ENCODE measurements around the gene IYD. TPM values are rescaled to one million over a fixed set of nuclear protein-coding genes. Genes with fewer than 3 reads are reported as not detected.

Gene IYD
- total and polyA plus RNA-seq, 4 donors, result 1.6 TPM; not detected in 3

DNA sequence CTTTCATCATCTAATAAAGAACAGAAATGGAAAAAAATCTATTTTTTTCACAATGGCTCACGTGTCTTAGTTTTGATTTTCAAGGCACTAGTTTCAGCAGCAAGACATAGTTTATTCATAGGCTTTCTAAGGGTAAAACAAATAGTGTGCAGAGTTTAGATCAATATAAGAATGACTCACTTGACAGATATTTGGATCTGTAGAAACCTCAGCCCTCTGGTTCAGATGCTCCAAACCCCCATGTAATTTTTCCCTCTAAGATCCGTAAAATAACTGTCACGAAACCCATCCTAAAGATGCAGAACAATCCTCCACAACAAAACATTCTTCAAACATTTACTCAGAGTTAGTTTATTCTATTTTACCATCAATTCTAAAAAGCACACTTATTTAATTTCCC, 43.4 kb downstream of the IYD start:
- H3K4me3 ChIP-seq (ENCODE audit: low read length in 2 of 2), result no peak overlapping the region
- peaks cover 0 to 6% of the 10 kb centered on the region in 2 donors for H3K4me1 ChIP-seq (ENCODE audit: control insufficient read depth in 1 of 2, insufficient read depth in 2 of 2, low read length in 2 of 2)
- no peak for ATAC-seq (ENCODE audit: low FRiP score)
- no peaks in the 10 kb centered on the region for H3K36me3 ChIP-seq (ENCODE audit: control insufficient read depth in 1 of 2, insufficient read depth in 2 of 2, low read length in 1 of 2)
- intact Hi-C loops (cut with DNase I), result loop anchor here in 1 of 2 donors (10.0 kb wide), 1 partner anchor 193 kb away; no protein-coding TSS in a partner anchor
- DNase-seq, result no peak
- no peaks in the 10 kb centered on the region for H3K9me3 ChIP-seq (ENCODE audit: control insufficient read depth, low read length)
- H3K27ac ChIP-seq (ENCODE audit: low read depth in 1 of 2, low read length in 2 of 2), result no peak overlapping the region
- WGBS, 2 donors, result 57 to 64% methylated on average over 3 of the region's 3 CpGs
- H3K27me3 ChIP-seq (ENCODE audit: control insufficient read depth in 1 of 2, insufficient read depth in 2 of 2, low read length in 1 of 2), result no peaks in the 10 kb centered on the region

DNA sequence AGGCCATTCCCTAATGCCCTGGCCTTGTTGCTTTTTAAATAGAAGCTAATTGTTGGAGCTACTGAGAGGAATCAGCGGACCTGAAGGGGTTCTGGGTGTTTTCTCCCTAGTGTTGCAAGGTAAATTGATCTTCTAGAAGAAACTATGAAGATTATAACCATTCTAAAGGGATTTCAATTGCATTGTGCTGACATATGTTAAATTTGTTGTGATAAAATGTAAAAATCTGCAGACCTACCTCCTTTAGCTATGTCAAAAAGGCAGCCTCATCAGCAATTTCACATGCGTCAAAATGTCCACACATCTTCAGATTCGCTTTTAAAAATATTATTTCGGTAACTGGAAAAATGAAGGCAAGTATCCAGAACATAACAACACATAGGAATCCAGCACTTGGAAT, 44.4 kb downstream of the IYD start:
- Histone ChIP-seq H3K36me3 (ENCODE audit: control insufficient read depth in 1 of 2, insufficient read depth in 2 of 2, low read length in 1 of 2) (no peaks in the 10 kb centered on the region), H3K9me3 (ENCODE audit: control insufficient read depth, low read length) (no peaks in the 10 kb centered on the region), H3K4me1 (ENCODE audit: control insufficient read depth in 1 of 2, insufficient read depth in 2 of 2, low read length in 2 of 2) (peaks cover 0 to 6% of the 10 kb centered on the region in 2 donors), H3K4me3 (ENCODE audit: low read length in 2 of 2) (no peak overlapping the region), H3K27me3 (ENCODE audit: control insufficient read depth in 1 of 2, insufficient read depth in 2 of 2, low read length in 1 of 2) (no peaks in the 10 kb centered on the region), H3K27ac (ENCODE audit: low read depth in 1 of 2, low read length in 2 of 2) (no peak overlapping the region)
- ATAC-seq (ENCODE audit: low FRiP score) (no peak), DNase-seq (no peak)
- intact Hi-C loops (cut with DNase I), result loop anchor here in 1 of 2 donors (10.0 kb wide), 1 partner anchor 192 kb away; no protein-coding TSS in a partner anchor
- 35 to 37% methylated on average over 4 of the region's 4 CpGs for WGBS, 2 donors

DNA sequence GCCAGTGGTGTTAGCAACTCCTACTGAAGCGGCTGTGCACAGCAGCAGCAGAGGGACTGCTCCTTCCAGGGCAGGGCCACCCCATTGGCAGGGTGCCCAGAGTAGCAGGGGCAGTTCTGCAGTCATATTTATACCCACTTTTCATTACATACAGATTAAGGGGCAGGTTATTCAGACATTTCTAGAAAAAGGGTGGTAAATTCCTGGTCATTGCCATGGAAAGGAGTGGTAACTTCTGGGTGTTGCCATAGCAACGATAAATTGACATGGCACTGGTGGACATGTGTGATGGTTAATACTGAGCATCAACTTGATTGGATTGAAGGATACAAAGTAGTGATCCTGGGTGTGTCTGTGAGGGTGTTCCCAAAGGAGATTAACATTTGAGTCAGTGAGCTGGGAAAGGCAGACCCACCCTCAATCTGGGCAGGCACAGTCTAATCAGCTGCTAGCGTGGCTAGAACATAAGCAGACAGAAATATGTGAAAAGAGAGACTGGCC, 45.0 kb downstream of the IYD start:
- no peak overlapping the region for H3K4me3 ChIP-seq (ENCODE audit: low read length in 2 of 2)
- no peaks in the 10 kb centered on the region for H3K9me3 ChIP-seq (ENCODE audit: control insufficient read depth, low read length)
- H3K27ac ChIP-seq (ENCODE audit: low read depth in 1 of 2, low read length in 2 of 2), result no peak overlapping the region
- WGBS, 2 donors, result 84 to 87% methylated on average over 3 of the region's 3 CpGs
- no peaks in the 10 kb centered on the region for H3K27me3 ChIP-seq (ENCODE audit: control insufficient read depth in 1 of 2, insufficient read depth in 2 of 2, low read length in 1 of 2)
- H3K4me1 ChIP-seq (ENCODE audit: control insufficient read depth in 1 of 2, insufficient read depth in 2 of 2, low read length in 2 of 2), result peaks cover 0 to 6% of the 10 kb centered on the region in 2 donors
- intact Hi-C loops (cut with DNase I), result loop anchor here in 1 of 2 donors (10.0 kb wide), 1 partner anchor 191 kb away; no protein-coding TSS in a partner anchor
- ATAC-seq (ENCODE audit: low FRiP score) (no peak), DNase-seq (no peak)
- no peaks in the 10 kb centered on the region for H3K36me3 ChIP-seq (ENCODE audit: control insufficient read depth in 1 of 2, insufficient read depth in 2 of 2, low read length in 1 of 2)

DNA sequence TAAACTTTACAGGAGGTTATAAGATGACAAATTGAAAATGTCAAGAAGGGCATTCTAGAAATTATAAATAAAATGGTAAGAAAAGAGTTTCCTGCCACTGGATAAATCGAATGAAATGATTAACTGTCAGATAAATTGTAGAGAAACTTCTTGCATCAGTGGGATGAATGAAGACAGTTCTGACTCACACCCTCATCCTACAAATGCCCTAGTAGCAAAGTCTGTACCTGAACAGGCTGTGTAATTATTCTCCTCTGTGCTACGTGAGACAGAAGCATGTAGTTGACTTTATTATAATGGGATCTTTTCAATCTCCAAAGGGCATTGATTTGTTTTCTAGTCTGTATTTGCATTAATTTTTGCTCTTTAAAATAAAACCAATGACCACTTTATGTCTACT, 47.3 kb downstream of the IYD start:
- WGBS, 2 donors, result 81 to 84% methylated on average over 2 of the region's 2 CpGs
- no peak for DNase-seq
- intact Hi-C loops (cut with DNase I), result loop anchor here in 1 of 2 donors (5.0 to 10.0 kb wide), 2 partner anchors 189 to 326 kb away; no protein-coding TSS in a partner anchor
- ATAC-seq (ENCODE audit: low FRiP score), result no peak
- no peaks in the 10 kb centered on the region for H3K36me3 ChIP-seq (ENCODE audit: control insufficient read depth in 1 of 2, insufficient read depth in 2 of 2, low read length in 1 of 2)
- no peaks in the 10 kb centered on the region for H3K9me3 ChIP-seq (ENCODE audit: control insufficient read depth, low read length)
- H3K27ac ChIP-seq (ENCODE audit: low read depth in 1 of 2, low read length in 2 of 2), result no peak overlapping the region
- no peak overlapping the region for H3K4me3 ChIP-seq (ENCODE audit: low read length in 2 of 2)
- H3K4me1 ChIP-seq (ENCODE audit: control insufficient read depth in 1 of 2, insufficient read depth in 2 of 2, low read length in 2 of 2), result no peaks in the 10 kb centered on the region
- no peaks in the 10 kb centered on the region for H3K27me3 ChIP-seq (ENCODE audit: control insufficient read depth in 1 of 2, insufficient read depth in 2 of 2, low read length in 1 of 2)

DNA sequence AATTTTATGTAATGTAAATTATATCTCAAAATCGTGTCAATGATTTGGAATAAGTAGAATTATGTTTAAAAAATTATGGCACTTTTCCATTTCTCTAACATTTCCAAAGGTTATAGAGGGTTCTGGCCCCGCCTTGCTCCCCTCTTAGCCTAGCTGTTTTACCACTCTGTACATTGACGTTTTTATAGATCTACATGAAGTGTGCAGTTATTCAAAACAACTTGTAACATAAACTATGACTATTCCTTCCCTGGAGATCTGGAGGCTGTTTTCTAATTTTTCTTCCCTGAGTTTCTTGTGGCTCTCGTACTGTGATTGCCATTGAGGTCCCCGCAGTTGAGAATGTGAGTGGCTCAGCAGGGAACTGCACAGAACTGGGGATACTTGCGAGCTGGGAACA, 48.4 kb downstream of the IYD start:
- H3K27me3 ChIP-seq (ENCODE audit: control insufficient read depth in 1 of 2, insufficient read depth in 2 of 2, low read length in 1 of 2), result no peaks in the 10 kb centered on the region
- no peak overlapping the region for H3K27ac ChIP-seq (ENCODE audit: low read depth in 1 of 2, low read length in 2 of 2)
- ATAC-seq (ENCODE audit: low FRiP score), result no peak
- H3K9me3 ChIP-seq (ENCODE audit: control insufficient read depth, low read length), result no peaks in the 10 kb centered on the region
- H3K4me3 ChIP-seq (ENCODE audit: low read length in 2 of 2), result no peak overlapping the region
- 79 to 81% methylated on average over 6 of the region's 6 CpGs for WGBS, 2 donors
- H3K36me3 ChIP-seq (ENCODE audit: control insufficient read depth in 1 of 2, insufficient read depth in 2 of 2, low read length in 1 of 2), result no peaks in the 10 kb centered on the region
- no peaks in the 10 kb centered on the region for H3K4me1 ChIP-seq (ENCODE audit: control insufficient read depth in 1 of 2, insufficient read depth in 2 of 2, low read length in 2 of 2)
- intact Hi-C loops (cut with DNase I), result loop anchor here in 1 of 2 donors (5.0 to 10.0 kb wide), 2 partner anchors 188 to 325 kb away; no protein-coding TSS in a partner anchor
- DNase-seq, result no peak

DNA sequence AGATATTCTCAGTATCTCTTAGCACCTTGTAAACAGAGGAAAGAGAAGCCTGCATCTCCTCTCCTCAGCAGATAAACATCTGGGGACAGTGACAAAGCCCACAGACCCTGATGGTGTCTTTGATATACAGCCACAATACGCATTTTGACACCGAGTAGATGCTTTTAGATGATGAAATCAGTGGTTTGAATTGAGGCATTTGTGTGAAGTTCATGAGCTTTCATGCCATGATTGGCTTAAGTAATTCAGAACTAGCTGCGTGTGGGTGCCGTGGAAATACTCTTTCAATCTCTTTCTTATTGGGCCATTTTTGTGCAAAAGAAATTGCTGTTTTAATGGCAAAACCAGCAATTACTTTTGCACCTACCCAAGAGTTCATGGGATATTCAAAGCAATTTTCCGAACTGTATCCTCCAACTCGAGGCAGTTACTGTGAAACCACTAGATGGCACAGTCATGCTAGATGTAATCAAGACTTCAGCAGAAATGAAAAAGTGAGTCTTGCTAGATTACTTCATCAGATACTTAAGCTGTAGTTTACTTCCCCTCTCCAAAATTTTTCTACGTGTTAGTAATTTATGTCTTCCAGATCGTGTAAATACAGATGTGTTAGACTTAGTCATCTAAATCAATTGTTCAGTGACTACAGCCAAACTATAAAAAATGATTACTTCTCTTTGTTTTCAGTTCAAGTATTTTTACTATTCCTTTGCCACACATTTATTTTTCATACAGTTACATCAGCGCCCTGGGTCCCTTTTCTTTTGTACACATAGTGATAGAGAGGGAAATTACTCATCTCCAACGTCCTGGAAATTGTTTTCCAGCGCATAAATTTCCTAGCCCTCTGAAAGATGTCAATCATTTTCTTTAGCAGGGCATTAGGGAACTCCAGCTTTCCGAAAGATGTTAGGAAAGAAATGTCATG, 49.4 kb downstream of the IYD start:
- H3K4me1 ChIP-seq (ENCODE audit: control insufficient read depth in 1 of 2, insufficient read depth in 2 of 2, low read length in 2 of 2), result no peaks in the 10 kb centered on the region
- H3K9me3 ChIP-seq (ENCODE audit: control insufficient read depth, low read length), result no peaks in the 10 kb centered on the region
- WGBS, 2 donors, result 5 to 7% methylated on average over 12 of the region's 12 CpGs
- peak; percentile 90 for ATAC-seq (ENCODE audit: low FRiP score)
- H3K4me3 ChIP-seq (ENCODE audit: low read length in 2 of 2), result peak overlapping the region; percentile 51 to 60
- DNase-seq, result no peak
- H3K27ac ChIP-seq (ENCODE audit: low read depth in 1 of 2, low read length in 2 of 2), result no peak overlapping the region
- intact Hi-C loops (cut with DNase I), result loop anchor here (1.0 to 10.0 kb wide), 4 partner anchors 187 to 397 kb away; no protein-coding TSS in a partner anchor
- no peaks in the 10 kb centered on the region for H3K36me3 ChIP-seq (ENCODE audit: control insufficient read depth in 1 of 2, insufficient read depth in 2 of 2, low read length in 1 of 2)
- no peaks in the 10 kb centered on the region for H3K27me3 ChIP-seq (ENCODE audit: control insufficient read depth in 1 of 2, insufficient read depth in 2 of 2, low read length in 1 of 2)

DNA sequence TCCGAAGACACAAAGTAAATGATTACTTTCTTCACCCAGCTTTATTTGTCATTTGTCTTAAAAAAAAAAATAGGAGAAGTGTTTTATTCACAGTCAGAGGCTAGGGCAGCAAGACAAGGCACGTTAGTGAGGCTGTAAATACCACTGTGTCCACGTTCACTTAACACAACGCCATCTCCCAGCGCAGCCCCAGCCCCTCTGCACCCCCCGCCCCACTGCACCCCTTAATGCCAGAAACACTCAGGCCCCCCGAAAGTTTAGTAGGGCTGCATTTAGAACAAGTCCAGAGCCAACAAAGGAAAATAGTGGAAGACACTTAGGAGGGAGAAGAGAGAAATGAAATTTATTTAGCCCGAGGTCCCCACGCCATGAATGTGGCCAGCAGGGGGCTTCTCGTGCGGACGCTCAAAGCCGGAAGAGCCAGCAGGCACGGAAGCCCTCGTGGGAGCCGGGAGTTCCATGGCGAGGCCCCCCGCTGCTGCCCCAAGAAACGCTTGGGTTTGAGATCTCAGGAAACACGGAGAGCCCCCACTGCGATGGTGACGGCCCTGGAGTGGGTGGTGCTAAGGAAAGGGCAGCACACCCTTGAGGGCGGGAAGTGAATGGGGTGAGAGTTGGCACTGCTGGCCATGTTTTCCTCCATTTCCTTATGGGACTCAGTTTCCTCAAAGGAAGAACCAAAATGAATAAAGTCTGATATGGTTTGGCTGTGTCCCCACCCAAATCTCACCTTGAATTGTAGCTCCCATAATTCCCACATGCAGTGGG, 50.2 kb downstream of the IYD start:
- no peak overlapping the region for H3K27ac ChIP-seq (ENCODE audit: low read depth in 1 of 2, low read length in 2 of 2)
- 4% methylated on average over 23 of the region's 23 CpGs for WGBS, 2 donors
- intact Hi-C loops (cut with DNase I), result loop anchor here (1.0 to 10.0 kb wide), 4 partner anchors 186 to 396 kb away; no protein-coding TSS in a partner anchor

DNA sequence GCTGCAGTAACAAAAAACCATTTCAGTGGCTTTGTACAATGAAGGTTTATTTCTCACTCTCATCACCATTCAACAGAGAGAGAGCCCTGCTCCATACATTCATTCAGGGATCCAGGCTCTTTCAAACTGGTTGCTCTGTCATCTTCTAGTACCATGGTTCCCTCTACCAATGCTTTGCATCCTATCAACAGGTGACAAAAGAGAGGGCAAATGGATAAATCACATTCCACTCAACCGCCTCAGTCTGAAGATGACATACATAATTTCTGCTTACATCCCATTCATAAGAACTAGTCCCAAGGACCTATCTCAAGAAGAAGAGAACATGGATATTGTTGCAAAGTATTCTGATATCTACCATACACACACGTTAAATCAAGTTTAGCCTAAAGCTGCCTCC, 51.6 kb downstream of the IYD start:
- Histone ChIP-seq H3K4me3 (ENCODE audit: low read length in 2 of 2) (no peak overlapping the region), H3K27ac (ENCODE audit: low read depth in 1 of 2, low read length in 2 of 2) (no peak overlapping the region), H3K4me1 (ENCODE audit: control insufficient read depth in 1 of 2, insufficient read depth in 2 of 2, low read length in 2 of 2) (no peaks in the 10 kb centered on the region), H3K9me3 (ENCODE audit: control insufficient read depth, low read length) (no peaks in the 10 kb centered on the region), H3K27me3 (ENCODE audit: control insufficient read depth in 1 of 2, insufficient read depth in 2 of 2, low read length in 1 of 2) (no peaks in the 10 kb centered on the region), H3K36me3 (ENCODE audit: control insufficient read depth in 1 of 2, insufficient read depth in 2 of 2, low read length in 1 of 2) (no peaks in the 10 kb centered on the region)
- ATAC-seq (ENCODE audit: low FRiP score) (no peak), DNase-seq (no peak)
- 97% methylated on average over 2 of the region's 2 CpGs for WGBS, 2 donors
- intact Hi-C loops (cut with DNase I), result no loop called here

More for the DNA sequence above, 50.2 kb downstream of the IYD start:
- DNase-seq, result peak; percentile 78 to 88
- Histone ChIP-seq H3K36me3 (ENCODE audit: control insufficient read depth in 1 of 2, insufficient read depth in 2 of 2, low read length in 1 of 2) (no peaks in the 10 kb centered on the region), H3K27me3 (ENCODE audit: control insufficient read depth in 1 of 2, insufficient read depth in 2 of 2, low read length in 1 of 2) (no peaks in the 10 kb centered on the region), H3K9me3 (ENCODE audit: control insufficient read depth, low read length) (no peaks in the 10 kb centered on the region), H3K4me3 (ENCODE audit: low read length in 2 of 2) (peak overlapping the region; percentile 51 to 60), H3K4me1 (ENCODE audit: control insufficient read depth in 1 of 2, insufficient read depth in 2 of 2, low read length in 2 of 2) (no peaks in the 10 kb centered on the region)
- peak; percentile 82 for ATAC-seq (ENCODE audit: low FRiP score)

Data from aorta (tissue), 5 donors.